Eye (tissue), 1 donor: Measurements from ENCODE around the gene CBX4.

Source experiments
- DNase-seq: peaks from one replicate; pipeline ENCODE4 v3.0.0-alpha.2; 2015

CBX4 gene

GRCh38 chr17:79785900-79786810 lies 53.1 kb downstream of the CBX4 start:
- DNase-seq: no peak

DNA sequence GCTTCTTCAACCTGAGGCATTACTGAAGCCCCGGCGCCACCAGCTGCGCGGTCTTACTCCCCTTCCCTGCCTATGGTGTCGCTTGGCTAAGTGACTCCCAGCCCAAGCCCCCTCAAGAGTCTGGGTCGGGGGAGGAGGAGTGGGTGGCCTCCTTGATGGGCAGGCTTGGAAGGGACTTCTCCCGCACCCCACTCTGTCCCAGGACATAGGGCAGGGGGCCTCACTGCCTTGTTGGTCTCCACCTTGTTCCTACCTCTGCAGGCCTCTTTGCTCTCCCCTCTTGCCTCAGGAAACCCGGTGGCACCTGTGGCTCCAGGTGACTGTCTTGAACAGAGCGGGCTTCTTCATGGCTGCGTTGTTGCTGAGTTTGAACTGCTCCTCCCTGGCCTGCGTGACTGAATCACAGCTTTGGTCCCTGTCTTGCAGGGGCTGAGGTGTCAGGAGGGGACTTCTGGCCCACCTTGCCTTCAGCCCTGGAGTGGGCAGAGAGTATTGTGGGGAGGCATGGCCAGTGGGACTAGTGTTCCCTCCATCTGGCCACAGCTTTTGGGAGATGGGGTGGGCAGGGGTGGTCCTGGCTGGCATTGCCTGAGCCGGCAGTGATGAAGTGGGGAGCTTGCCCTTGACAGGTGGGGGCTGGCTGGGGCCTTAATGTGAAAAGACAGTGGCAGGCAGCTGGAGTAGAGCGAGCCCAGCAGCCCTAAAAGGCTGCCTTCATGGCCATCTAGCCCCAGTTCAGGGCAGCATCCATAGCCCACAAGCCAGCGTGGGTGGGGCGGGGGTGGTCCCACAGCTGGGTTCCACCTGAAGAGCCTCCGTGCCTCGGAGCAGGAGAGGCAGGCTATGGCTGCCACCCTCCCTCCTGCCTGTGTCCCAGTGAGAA lies 54.0 kb downstream of the CBX4 start:
- DNase-seq: no peak

- DNase-seq: no peak
Observed at GRCh38 chr17:79784353-79785016, 54.8 kb downstream of the CBX4 start.

GRCh38 chr17:79783891-79784290 lies 55.3 kb downstream of the CBX4 start:
- DNase-seq: no peak
